Activated gamma-delta T cell treated with anti-CD3 and anti-CD28 coated beads, Interleukin-2, amount 50 U/mL, for 16 hours (primary cell): Measurements from ENCODE around the gene PLA1A.
"Not testable (repeated sequence)": the region's sequence is repeated elsewhere in the genome, so short reads cannot be mapped to it uniquely, and the experiment has no call there.

Source experiments
- DNase-seq: peaks from one replicate; pipeline ENCODE4 v3.0.0-alpha.2; 2020; ENCODE audit warnings: low read depth

PLA1A gene, protein sequence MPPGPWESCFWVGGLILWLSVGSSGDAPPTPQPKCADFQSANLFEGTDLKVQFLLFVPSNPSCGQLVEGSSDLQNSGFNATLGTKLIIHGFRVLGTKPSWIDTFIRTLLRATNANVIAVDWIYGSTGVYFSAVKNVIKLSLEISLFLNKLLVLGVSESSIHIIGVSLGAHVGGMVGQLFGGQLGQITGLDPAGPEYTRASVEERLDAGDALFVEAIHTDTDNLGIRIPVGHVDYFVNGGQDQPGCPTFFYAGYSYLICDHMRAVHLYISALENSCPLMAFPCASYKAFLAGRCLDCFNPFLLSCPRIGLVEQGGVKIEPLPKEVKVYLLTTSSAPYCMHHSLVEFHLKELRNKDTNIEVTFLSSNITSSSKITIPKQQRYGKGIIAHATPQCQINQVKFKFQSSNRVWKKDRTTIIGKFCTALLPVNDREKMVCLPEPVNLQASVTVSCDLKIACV

DNA sequence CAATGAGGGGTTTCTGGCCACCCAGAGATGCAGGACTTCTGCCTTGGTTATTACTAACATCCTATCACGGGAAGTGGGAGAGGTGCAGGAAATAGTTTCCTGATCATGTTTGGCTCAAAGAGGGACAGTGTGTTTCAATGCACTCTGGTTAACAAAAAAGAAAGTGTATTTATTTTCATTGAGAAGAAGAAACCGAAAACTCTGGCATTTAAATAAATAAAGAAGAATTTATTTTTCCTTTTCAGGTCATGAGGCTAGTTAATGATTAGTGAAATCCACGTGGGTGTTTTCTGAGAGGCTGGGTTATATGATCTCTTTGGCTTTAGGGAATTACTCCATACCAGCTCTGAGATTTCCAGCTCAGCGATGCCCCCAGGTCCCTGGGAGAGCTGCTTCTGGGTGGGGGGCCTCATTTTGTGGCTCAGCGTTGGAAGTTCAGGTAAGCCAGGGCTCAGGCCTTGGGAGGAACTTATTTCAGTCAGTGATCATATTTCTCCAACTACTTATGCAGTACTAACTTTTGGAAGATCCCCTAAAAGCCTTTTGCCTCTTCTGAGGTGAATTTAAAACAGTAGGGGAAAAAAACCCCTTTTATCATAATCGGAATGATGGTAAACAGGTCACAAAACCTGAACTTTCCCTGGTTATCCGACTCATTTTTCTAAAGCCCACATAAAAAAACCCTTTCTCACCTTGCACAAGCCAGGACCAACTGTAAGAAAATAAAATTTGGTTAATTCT is at the start of gene PLA1A:
Gene PLA1A, plus strand, starts transcription at position 338 of the 741 bp plus-strand sequence. Its CDS starts 29 bp downstream, at position 367.
- no peak for DNase-seq

DNA sequence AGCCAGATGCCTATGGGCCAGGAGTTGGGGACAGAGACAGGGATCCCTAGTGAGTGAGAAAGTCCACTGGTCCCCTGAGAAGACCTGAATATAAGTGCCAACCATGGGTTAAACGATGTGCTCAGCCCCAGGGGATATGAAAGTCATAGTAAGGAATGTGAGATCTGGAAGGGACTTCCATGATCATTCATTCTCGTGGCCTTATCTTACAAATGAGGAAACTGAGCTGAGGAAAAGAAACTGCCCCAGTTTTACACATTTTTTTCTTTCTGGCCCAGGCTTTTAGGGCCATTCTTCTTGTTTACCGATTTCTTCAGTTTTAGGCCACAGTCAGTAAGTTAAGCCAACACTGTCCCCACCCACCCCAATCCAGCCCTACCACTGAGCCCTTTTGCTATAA is 49.3 kb upstream of the PLA1A start:
- DNase-seq: no peak

DNA sequence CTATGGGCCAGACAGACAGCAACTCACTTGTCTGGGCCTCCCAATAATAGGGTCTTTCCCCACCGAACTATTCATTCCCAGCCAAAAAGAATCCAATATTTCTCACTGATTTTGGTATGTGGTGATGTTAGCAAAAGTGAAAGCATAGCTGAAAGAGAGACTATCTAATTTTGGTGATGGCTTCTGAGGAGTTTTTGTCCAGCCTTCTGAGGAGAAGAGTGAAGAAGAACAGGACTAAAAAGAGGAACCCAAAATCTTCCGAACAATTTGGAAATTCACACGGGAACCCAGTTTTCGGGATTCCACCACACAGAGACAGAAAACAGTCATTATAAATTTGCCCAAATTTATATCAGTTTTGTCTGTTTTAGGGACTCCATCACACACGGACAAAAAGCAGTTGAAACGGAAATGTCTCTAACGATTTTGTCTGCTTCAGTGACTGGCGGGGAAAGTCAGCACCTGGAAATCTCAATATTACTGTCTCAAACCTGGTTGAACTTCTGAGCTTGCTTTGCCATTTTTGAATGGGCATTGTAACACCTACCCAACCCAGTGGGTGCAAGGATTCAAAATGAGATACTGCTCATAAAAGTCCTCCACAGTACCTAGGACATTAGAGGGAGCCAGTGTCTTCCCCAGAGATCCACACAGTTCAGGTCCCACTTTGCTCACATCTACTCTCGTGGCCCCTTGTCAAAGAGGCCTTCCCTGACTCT is 47.3 kb upstream of the PLA1A start:
- no peak for DNase-seq

DNA sequence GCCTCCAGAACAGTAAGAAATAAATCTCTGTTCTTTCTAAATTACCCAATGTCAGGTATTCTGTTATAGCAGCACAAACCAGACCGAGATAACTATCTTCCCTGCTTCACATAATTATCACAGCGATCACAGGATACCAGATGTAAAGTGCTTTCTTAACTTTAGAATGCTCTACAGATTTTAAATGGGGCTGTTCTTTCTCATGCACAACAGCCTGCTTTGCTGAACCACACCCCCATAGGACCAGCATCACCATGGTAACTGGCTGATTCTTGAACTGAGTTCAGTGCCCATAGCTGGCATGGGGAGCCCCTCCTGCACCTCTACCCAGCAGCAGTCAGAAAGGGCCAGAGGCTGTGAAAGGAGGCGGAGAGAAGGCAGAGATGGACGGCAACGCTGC is 46.1 kb upstream of the PLA1A start:
- no peak for DNase-seq

DNA sequence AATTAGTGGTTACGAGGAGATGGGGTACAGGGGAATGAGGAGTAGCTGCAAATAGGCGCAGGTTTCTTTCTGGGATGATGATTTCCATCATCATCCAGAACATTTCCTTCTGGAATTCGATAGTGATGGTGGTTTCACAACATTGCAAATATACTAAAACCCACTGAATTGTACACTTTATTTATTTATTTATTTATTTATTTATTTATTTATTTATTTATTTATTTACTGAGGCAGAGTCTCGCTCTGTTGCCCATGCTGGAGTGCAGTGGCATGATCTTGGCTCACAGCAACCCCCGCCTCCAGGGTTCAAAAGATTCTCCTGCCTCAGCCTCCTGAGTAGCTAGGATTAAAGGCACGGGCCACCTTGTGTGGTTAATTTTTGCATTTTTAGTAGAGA is 44.8 kb upstream of the PLA1A start:
- DNase-seq: not testable (repeated sequence)

DNA sequence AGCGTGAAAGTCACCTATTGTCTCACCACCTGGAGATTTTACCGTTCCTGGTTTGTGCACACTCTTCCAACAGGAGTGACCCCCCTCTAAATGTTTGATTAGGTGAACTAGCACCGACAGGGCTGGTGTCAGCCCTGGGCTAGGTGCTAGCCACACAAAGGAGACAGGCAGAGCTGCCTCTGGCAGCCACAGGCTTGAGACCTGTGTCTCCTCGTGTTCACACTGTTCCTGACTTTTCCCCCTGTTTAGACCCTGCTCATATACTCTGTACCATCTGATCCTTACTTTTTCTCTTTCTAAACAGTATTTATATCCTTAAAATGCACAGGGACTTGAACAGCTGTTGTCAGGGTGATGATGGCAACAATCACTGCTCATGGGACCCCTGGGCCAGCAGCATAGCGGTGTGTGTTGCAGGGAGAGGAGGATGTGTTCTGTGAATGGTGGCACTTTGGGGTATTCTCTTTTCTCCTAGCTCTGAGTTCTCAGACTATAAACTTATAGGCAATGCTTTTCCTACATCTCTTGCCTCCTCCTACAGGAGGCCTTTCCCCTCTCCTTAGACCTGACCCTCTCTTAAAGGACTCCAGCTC is 43.8 kb upstream of the PLA1A start:
- no peak for DNase-seq

DNA sequence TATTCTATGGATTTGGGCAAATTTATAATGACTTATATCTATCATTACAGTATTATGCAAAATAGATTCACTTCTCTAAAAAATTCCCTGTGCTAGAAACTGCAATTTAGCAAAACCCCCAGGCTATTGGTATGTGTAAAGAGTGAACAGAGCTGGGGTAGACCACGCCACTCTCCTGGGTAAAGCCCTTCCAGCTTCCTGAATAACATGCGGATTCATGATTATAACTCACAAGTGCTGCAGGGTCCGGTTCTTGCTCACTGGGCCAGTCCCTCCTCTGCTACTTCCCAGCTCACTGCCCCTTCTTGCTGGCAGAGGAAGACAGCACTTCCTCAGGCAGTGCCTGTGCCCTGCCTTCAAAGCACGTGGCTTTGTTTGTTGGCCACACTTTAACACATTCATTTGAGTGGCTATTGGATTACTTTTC is 42.4 kb upstream of the PLA1A start:
- DNase-seq: no peak

DNA sequence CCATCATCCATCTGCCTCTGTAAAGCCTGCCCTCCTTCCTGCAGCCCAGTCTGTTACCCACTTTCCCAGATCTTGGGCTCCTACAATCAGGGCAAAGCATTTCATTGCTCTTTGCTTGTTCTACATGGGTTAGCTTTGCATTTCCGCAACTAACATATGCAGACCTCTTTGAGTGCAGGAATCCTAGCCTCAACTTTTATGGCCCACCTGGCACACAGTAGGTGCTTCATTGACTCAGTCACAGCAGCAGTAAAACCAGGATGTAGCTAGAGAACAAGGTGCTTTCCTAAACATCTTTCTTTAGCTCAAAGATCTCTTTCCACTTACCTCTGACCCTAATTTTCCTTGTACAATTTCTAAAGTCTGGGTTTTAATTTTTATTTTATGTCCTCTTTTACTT is 41.8 kb upstream of the PLA1A start:
- no peak for DNase-seq

DNA sequence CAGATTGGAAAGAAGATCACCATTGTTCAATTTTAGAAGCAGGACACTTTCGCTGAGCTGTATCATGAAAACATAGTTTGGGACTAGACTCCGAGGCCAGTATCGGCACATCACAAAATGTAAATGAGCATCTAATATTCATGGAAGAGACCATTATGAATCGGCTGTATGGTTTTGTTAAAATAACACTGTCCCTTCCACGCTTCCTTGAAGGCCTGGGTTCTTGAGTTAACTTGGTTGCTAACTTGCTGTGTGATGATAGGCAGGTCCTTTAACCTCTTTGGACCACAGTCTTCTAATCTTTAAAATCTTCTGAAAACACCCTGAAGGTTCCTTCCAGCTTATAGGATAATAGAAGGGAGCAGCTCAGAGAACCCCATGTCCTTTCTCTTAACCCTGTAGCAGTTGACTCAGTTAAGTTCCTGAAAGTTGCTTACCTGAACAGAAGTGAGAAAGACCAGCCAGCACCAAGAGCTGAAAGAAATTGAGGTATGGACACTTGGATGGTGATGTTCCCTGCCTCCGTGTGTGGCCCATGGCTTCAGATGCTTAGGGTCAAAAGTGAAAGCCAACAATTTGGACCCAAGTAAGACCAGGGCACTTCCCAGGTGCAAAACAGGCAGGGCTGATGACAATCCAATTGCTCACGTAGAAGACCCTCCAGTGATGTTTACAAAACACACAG is 40.4 kb upstream of the PLA1A start:
- DNase-seq: no peak

DNA sequence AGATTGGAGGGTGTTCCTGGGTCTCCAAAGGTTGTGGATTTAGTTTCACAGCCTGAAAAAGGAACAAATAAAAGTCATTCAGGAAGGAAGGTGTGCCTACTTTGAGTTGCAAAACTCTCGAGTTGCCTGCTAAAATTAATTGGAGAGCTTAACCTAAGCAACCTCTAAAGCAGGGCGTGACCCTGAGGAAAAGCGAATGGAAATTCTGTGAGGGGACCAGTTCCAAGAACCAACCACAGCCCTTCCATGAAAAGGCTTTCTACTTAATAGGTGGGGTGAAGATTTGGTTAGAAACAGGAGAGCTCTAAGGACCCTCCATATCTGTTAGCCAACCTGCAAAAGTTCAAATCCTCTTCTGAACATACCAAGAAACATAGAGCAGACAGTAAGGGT is 39.8 kb upstream of the PLA1A start:
- no peak for DNase-seq

DNA sequence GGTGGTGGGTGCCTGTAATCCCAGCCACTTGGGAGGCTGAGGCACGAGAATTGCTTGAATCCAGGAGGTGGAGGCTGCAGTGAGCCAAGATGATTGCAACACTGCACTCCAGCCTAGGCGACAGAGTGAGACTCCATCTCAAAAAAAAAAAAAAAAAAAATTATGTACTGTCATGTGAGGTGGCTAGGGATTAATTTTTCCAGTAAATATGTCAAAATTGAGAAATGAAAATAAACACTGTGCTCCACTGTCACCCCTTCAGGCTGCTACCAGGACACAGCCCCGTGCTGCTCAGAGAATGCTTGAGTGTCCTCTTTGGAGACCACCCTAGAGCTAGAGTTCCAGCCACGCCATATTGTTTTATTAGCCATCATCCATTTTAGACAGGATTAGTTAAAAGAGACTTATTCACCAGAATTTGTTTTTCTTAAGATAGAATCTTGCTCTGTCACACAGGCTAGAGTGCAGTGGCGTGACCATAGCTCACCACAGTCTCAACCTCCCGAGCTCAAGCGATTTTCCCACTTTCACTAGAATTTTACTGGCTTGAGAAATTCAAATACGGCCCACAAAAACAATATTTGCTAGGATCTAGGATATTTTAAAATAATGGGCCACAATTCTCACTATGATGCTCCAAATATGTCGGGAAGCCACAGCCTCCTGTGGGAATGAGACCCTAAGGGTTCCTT is 38.9 kb upstream of the PLA1A start:
- no peak for DNase-seq

DNA sequence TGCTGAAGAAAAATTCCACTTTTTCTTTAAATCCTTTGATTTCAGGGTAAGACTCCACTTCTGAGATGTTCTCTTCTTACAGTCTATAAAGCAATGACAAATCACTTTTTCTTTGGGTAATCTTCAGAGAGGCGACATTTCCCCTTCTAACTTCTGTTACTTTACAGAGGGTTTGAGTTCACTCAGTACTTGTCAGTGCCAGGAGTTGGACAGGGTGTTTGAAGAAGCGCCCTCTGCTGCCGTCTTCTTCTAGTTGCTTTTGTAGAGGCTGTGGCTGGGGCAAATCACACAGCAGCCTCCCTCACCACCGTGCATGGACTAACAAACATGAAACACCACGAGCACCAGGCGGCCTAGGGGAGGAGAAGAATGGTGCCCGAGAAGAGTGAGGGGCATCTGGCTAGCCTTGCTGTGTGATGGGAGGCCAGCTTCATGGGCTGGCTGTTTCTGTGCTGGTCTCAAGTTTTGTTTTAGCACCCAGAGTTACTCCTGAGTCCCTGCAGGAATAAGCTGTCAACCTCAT is 38.2 kb upstream of the PLA1A start, which contains the start of gene CD80:
Gene CD80, minus strand, starts transcription at position 174 of the 523 bp plus-strand sequence. CDS start 1,886 bp downstream, outside the sequence.
- DNase-seq: peak; percentile 16

DNA sequence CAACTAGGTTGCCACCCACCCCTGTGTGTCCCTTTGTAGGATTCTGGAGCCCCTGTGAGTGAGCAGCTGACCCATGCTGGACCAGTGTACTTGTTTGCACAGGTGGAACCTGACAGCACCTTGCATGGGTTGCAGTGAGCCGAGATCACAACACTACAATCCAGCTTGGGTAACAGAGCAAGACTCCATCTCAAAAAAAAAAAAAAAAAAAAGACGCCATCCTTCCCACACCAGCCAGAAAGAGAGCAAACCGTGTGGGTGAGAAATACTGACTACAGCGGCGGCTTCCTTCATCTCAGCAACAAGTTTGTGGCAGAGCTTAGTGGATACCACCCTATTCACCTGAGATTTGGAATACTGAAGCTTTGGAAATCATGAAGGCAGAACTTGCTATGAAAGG is 37.5 kb upstream of the PLA1A start:
- no peak for DNase-seq

DNA sequence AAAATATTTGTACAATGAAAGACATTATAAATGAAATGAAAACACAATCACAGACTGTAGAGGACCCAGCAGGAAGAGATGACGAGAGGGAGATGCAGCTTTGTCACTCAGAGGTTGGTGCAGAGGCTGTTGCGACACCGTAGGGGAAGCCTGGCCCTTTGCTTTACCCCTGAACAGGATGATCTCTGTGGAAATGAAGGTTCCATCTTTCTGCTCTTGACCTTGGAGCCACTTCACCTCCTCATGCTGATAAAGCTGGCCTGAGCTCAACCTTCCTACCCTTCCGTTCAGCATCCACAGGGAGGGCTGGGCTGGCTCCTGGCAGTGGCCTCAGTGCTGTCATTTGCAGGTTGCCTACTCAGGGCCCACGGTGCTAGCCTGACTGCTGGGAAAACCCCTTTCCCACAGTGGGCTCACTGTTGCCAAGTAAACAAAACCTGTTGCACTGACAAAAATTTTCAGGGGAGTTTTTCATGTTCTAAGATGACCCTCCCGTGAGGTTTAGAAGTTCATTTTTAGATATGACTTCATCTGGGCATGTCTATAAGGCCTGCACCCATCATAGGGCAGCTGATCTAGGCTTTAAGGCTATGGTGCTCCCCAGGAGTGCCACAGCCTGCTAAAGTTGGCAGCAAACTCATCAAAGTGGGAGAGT is 35.3 kb upstream of the PLA1A start:
- DNase-seq: no peak

DNA sequence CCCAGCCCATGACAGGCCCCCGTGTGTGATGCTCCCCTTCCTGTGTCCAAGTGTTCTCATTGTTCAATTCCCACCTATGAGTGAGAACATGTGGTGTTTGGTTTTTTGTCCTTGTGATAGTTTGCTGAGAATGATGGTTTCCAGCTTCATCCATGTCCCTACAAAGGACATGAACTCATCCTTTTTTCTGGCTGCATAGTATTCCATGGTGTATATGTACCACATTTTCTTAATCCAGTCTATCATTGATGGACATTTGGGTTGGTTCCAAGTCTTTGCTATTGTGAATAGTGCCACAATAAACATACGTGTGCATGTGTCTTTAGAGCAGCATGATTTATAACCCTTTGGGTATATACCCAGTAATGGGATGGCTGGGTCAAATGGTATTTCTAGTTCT is 34.4 kb upstream of the PLA1A start:
- not testable (repeated sequence) for DNase-seq

DNA sequence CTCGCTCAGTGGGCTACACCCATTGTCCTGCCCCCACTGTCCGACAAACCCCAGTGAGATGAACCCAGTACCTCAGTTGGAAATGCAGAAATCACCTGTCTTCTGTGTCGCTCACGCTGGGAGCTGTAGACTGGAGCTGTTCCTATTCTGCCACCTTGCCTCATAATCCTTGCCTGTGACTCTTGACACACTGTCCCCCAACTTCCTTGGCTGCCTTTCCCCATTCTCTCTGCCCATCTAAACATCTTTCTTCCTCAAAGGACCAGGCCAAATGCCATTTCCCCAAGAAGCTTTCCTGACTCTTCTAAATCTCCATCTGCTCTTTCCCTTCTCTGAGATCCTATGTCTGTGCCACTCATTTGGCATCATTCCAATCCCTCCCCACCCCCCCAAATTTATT is 28.5 kb upstream of the PLA1A start:
- DNase-seq: no peak

DNA sequence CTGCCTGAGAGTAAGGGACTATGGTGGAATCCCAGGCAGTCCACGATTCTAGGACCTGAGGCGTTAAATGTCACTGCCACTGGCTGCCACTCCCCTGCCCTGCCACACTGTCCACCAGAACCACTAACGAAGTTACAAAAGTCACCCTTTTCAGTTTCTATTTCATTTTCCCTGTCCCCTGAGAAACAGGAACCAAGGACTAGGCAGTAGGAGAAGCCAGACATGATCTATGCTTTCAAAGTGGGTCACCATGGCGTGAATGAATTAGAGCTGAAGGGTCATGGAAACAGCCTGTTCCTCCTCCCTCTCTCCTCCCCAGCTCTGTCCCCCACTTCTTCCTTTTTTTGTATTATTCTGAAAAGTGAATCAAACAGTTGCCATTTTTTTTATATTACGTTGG is 27.5 kb upstream of the PLA1A start:
- no peak for DNase-seq

DNA sequence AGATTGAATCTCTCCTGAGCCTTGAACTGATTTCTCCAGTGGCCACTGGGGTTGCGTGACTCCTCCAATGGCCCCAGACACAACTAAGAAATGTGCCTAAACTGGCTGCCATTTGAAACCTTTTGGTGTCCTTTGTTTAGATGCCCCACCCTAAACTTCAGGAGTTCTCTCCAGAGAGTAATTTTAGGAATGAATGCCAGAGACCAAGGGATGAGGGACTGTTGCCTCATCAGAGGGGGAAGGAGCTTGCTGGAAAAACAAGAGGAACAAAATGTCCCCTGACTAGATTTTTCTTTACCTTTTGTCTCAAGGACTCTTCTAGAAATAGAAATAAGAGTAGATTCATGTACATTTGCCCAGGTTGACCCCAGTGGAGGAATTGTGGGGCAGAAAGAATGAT is 26.5 kb upstream of the PLA1A start:
- no peak for DNase-seq

DNA sequence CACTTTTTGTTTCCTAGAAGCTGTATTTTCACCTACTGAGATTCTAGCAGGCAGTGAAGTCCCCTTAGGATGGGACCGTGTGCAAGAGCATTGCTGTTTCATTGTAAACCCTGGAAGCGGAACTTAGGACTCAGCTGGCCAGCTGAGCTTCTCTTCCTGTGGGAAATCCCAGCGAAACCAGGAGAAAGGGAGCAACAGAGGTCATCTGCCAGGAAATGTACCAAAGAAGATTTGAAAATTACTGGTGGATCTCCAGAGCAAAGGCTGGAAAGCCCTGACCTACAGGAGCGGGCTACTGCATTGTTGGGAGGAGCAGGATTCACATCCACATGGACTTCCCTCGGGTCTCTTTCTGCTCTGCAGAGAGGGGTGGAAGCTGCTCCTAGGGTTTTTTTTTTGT is 26.0 kb upstream of the PLA1A start:
- no peak for DNase-seq

DNA sequence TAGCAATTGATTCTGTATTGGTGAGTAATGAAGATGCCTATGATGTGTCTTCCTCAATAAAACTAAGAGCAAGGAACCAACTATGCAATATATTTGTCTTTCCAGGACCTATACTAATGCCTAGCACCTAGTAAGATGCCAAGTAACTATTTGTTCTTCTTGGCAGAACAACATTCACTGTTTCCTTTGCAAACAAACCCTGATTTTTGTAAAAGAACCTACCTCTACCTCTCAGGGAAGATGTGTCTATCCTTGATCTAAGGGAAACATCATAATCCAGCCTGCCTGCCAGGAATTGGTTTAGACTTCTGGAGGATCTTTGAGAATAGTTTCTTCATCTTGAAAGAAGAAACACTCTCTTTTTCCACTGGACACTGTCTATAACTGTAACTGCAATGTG is 22.2 kb upstream of the PLA1A start:
- DNase-seq: no peak
